Left colon (tissue), 2 donors: ENCODE measurements around the gene CINP. TPM values are rescaled to one million over a fixed set of nuclear protein-coding genes. Genes with fewer than 3 reads are reported as not detected.
"Not testable (repeated sequence)": the region's sequence is repeated elsewhere in the genome, so short reads cannot be mapped to it uniquely, and the experiment has no call there.

Experiments used
- ATAC-seq: fragments of 200-7000 bp; cut with Tn5 transposase; one replicate; pipeline ENCODE4 v1.9.1; 2020; ENCODE audit warnings: mild to moderate bottlenecking, moderate library complexity
- DNase-seq, 2 donors: peaks; one replicate each; pipeline ENCODE4 v3.0.0-alpha.2; 2020
- intact Hi-C, 2 donors: fragments of 100-400 bp; cut with DNase I in 1 of 2; cut with micrococcal nuclease in 1 of 2; formaldehyde crosslinking; loops; one replicate each; pipeline versions ENCODE4 v1.11.2 to v1.14.0; 2022; cut with DNase I, micrococcal nuclease
- total RNA-seq, 2 donors: library from RNA; stranded (reverse); fragmentation: NEBNext Ultra II Directional; extraction: Animal tissue kit (Norgen Biotek cat#: 25700); gene quantifications; one replicate each; pipeline ENCODE4 v1.2.1, GENCODE V29; 2021
- donor health status: DM: no; HTN: no; CAD: no.
- donor health status: DM: yes; HTN: yes; CAD: no.

The CINP gene
- total RNA-seq, 2 donors from 2014 or later, result 27.0 to 27.9 TPM

DNA sequence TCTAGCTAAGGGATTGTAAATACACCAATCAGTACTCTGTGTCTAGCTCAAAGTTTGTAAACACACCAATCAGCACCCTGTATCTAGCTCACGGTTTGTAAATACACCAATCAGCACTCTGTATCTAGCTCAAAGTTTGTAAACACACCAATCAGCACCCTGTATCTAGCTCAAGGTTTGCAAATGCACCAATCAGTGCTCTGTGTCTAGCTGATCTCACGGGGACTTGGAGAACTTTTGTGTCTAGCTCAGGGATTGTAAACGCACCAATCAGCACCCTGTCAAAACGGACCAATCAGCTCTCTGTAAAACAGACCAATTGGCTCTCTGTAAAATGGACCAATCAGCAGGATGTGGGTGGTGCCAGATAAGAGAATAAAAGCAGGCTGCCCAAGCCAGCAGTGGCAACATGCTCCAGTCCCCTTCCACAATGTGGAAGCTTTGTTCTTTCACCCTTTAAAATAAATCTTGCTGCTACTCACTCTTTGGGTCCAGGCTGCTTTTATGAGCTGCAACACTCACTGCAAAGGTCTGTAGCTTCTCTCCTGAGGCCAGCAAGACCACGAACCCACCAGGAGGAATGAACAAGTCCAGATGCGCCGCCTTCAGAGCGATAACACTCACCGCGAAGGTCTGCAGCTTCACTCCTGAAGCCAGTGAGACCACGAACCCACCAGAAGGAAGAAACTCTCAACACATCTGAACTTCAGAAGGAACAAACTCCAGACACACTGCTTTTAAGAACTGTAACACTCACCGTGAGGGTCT, 64.2 kb downstream of the CINP start:
- intact Hi-C loops, ATAC-seq, DNase-seq: not testable (repeated sequence)

Other genes with a start within 250 kb of the CINP start
- gene WDR20, start 223.0 kb downstream of the CINP start, total RNA-seq, result 10 to 100 TPM; 34.1 to 35.5 TPM
- gene MOK, start 57.7 kb downstream of the CINP start, total RNA-seq, result 1 to 10 TPM; 4.7 to 5.9 TPM
- 10 to 100 TPM in 1 of 2 donors, 1 to 10 TPM in 1; 8.5 to 11.4 TPM for gene ZNF839, start 43.1 kb downstream of the CINP start, total RNA-seq
- 10 to 100 TPM; 17.1 to 20.5 TPM for gene TECPR2, start 51 bp upstream of the CINP start, total RNA-seq
- gene ANKRD9, start 146.9 kb upstream of the CINP start, total RNA-seq, result 100 to 1,000 TPM; 105 to 117 TPM
- 10 to 100 TPM; 35.7 to 36.2 TPM for gene RCOR1, start 229.8 kb upstream of the CINP start, total RNA-seq